ENCODE data around the gene TRPC6.

DNA sequence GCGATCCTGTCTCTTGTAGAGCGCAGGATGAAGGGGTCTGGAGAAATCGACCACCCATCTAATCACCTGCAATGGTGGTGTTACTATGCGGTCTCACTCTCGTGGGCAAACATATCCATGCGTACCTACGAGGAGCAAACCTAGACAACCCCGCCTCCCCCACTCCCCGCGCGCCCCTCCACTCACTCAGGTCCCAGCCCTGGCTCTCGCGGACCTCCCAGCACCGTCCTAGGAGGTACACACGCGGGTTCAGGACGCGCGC lies 887 bp downstream of the TRPC6 start:
- TF ChIP-seq, protein P1, sequence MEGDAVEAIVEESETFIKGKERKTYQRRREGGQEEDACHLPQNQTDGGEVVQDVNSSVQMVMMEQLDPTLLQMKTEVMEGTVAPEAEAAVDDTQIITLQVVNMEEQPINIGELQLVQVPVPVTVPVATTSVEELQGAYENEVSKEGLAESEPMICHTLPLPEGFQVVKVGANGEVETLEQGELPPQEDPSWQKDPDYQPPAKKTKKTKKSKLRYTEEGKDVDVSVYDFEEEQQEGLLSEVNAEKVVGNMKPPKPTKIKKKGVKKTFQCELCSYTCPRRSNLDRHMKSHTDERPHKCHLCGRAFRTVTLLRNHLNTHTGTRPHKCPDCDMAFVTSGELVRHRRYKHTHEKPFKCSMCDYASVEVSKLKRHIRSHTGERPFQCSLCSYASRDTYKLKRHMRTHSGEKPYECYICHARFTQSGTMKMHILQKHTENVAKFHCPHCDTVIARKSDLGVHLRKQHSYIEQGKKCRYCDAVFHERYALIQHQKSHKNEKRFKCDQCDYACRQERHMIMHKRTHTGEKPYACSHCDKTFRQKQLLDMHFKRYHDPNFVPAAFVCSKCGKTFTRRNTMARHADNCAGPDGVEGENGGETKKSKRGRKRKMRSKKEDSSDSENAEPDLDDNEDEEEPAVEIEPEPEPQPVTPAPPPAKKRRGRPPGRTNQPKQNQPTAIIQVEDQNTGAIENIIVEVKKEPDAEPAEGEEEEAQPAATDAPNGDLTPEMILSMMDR (IDR thresholded peaks at IDR 0.05) = no peak
- TF ChIP-seq POLR2A (IDR thresholded peaks at IDR 0.05) = no peak
